Erythroblast (primary cell): ENCODE results near the gene RAB2B.

Experiments used
- GATA1 ChIP-seq: IDR thresholded peaks from 2 replicates; pipeline ENCODE4 v1.6.1; 2011; ENCODE audit warnings: low read depth, mild to moderate bottlenecking, control low read depth, low read length, moderate library complexity
- POLR2A ChIP-seq: IDR thresholded peaks from 2 replicates; pipeline ENCODE4 v1.6.1; 2011; ENCODE audit warnings: mild to moderate bottlenecking, low read length

DNA sequence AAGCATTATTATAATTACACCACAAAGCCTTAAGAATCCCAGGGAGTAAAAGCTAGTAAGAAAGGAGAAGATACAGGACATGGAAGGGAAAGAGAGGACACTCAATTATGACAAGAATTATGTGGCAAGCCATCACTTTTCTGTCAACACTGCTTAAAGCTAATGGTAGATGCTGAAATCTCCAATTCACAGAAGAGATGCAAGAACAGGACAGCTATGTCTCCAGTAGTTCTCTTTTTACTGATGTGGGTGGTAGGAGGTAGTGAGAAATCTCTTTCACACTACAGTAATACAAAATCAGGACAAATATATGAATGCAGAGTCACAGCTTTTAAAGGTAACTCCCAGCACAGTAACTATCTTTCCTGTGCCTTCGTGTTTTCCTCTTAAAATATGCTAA is 50.1 kb downstream of the RAB2B start:
- no peak for TF ChIP-seq POLR2A
- no peak for TF ChIP-seq GATA1
